SK-N-SH treated with all-trans-retinoic acid at 6 μM for 48 hours (cell line): ENCODE results near the gene PKP4.

Experiments used
- ATAC-seq: fragments of 200-7000 bp; cut with Tn5 transposase; 3 replicates; pipeline ENCODE4 v1.9.1; 2020; ENCODE audit warnings: mild to moderate bottlenecking, moderate library complexity
- ARNTL ChIP-seq: fragments of 450-650 bp; formaldehyde crosslinking; IDR thresholded peaks from 2 replicates; pipeline ENCODE4 v1.5.0; 2020; ENCODE audit warnings: low read depth, mild to moderate bottlenecking, moderate library complexity, borderline replicate concordance
- BACH2 ChIP-seq: fragments of 250-450 bp; sonication (Bioruptor Pico); IDR thresholded peaks from 2 replicates; pipeline ENCODE4 v1.9.0; 2021; ENCODE audit warnings: mild to moderate bottlenecking, borderline replicate concordance
- CSDC2 ChIP-seq: fragments of 250-450 bp; sonication (Bioruptor Pico); IDR thresholded peaks from 2 replicates; pipeline ENCODE4 v1.5.0; 2020; ENCODE audit warnings: mild to moderate bottlenecking, moderate library complexity
- ISL1 ChIP-seq: fragments of 250-450 bp; sonication (Bioruptor Pico); IDR thresholded peaks from 2 replicates; pipeline ENCODE4 v2.1.2; 2022; ENCODE audit warnings: mild to moderate bottlenecking, moderate library complexity
- OSR1 ChIP-seq: fragments of 250-450 bp; sonication (Bioruptor Pico); IDR thresholded peaks from 2 replicates; pipeline ENCODE4 v1.8.0; 2022; ENCODE audit warnings: moderate library complexity, mild to moderate bottlenecking, inconsistent platforms
- POU6F1 ChIP-seq: fragments of 250-450 bp; sonication (Bioruptor Pico); IDR thresholded peaks from 2 replicates; pipeline ENCODE4 v1.8.0; 2021; ENCODE audit warnings: low read depth, mild to moderate bottlenecking, moderate library complexity, borderline replicate concordance
- PPARA ChIP-seq: fragments of 250-450 bp; sonication (Bioruptor Pico); IDR thresholded peaks from 2 replicates; pipeline ENCODE4 v1.5.0; 2020; ENCODE audit warnings: mild to moderate bottlenecking, borderline replicate concordance
- RARB ChIP-seq: fragments of 250-450 bp; sonication (Bioruptor Pico); IDR thresholded peaks from 2 replicates; pipeline ENCODE4 v1.8.0; 2021; ENCODE audit warnings: mild to moderate bottlenecking, moderate library complexity
- SNAI2 ChIP-seq: fragments of 250-450 bp; sonication (Bioruptor Pico); IDR thresholded peaks from 2 replicates; pipeline ENCODE4 v1.5.0; 2020; ENCODE audit warnings: mild to moderate bottlenecking, moderate library complexity
- TCF4 ChIP-seq: fragments of 250-450 bp; sonication (Bioruptor Pico); IDR thresholded peaks from 2 replicates; pipeline ENCODE4 v1.8.0; 2021; ENCODE audit warnings: mild to moderate bottlenecking, moderate library complexity, borderline replicate concordance
- TOX ChIP-seq: fragments of 250-450 bp; sonication (Bioruptor Pico); IDR thresholded peaks from 2 replicates; pipeline ENCODE4 v1.8.0; 2021; ENCODE audit warnings: mild to moderate bottlenecking, moderate library complexity, borderline replicate concordance
- ZC3H10 ChIP-seq: fragments of 250-450 bp; sonication (Bioruptor Pico); IDR thresholded peaks from 2 replicates; pipeline ENCODE4 v1.5.1; 2021; ENCODE audit warnings: mild to moderate bottlenecking, moderate library complexity
- ZFP3 ChIP-seq: fragments of 250-450 bp; sonication (Bioruptor Pico); IDR thresholded peaks from 2 replicates; pipeline ENCODE4 v1.5.0; 2020; ENCODE audit warnings: mild to moderate bottlenecking, moderate library complexity
- ZFP30 ChIP-seq: fragments of 450-650 bp; formaldehyde crosslinking; IDR thresholded peaks from 2 replicates; pipeline ENCODE4 v1.5.0; 2022; ENCODE audit warnings: mild to moderate bottlenecking, moderate library complexity
- ZNF565 ChIP-seq: fragments of 450-650 bp; formaldehyde crosslinking; conservative IDR thresholded peaks from 2 replicates; pipeline ENCODE4 v1.5.0; 2020; ENCODE audit warnings: low read depth, mild to moderate bottlenecking, moderate library complexity
- TF ChIP-seq, protein P1 (sequence below): fragments of 250-450 bp; sonication (Bioruptor Pico); IDR thresholded peaks from 2 replicates; pipeline ENCODE4 v1.5.1; 2021; ENCODE audit warnings: mild to moderate bottlenecking, moderate library complexity
- TF ChIP-seq, protein P2 (sequence below): fragments of 250-450 bp; sonication (Bioruptor Pico); IDR thresholded peaks from 2 replicates; pipeline ENCODE4 v1.5.0; 2020; ENCODE audit warnings: mild to moderate bottlenecking, moderate library complexity
- TF ChIP-seq, protein P3 (sequence below): fragments of 250-450 bp; sonication (Bioruptor Pico); IDR thresholded peaks from 2 replicates; pipeline ENCODE4 v1.5.1; 2020; ENCODE audit warnings: low read depth, mild to moderate bottlenecking, moderate library complexity
- TF ChIP-seq, protein P4 (sequence below): fragments of 250-450 bp; sonication (Bioruptor Pico); IDR thresholded peaks from 2 replicates; pipeline ENCODE4 v1.8.0; 2020; ENCODE audit warnings: mild to moderate bottlenecking, moderate library complexity, borderline replicate concordance

Gene PKP4

GRCh38 chr2:158624961-158625360 lies 168.2 kb downstream of the PKP4 start:
- TF ChIP-seq, protein P1, sequence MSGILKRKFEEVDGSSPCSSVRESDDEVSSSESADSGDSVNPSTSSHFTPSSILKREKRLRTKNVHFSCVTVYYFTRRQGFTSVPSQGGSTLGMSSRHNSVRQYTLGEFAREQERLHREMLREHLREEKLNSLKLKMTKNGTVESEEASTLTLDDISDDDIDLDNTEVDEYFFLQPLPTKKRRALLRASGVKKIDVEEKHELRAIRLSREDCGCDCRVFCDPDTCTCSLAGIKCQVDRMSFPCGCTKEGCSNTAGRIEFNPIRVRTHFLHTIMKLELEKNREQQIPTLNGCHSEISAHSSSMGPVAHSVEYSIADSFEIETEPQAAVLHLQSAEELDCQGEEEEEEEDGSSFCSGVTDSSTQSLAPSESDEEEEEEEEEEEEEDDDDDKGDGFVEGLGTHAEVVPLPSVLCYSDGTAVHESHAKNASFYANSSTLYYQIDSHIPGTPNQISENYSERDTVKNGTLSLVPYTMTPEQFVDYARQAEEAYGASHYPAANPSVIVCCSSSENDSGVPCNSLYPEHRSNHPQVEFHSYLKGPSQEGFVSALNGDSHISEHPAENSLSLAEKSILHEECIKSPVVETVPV (CRISPR knock-in tag): no peak
- TF ChIP-seq BACH2 (CRISPR knock-in tag) (no peak), SNAI2 (CRISPR knock-in tag) (no peak), ZFP3 (CRISPR knock-in tag) (no peak), CSDC2 (CRISPR knock-in tag) (no peak), RARB (CRISPR knock-in tag) (no peak), ISL1 (CRISPR knock-in tag) (no peak), ZC3H10 (CRISPR knock-in tag) (no peak)
- TF ChIP-seq, protein P2, sequence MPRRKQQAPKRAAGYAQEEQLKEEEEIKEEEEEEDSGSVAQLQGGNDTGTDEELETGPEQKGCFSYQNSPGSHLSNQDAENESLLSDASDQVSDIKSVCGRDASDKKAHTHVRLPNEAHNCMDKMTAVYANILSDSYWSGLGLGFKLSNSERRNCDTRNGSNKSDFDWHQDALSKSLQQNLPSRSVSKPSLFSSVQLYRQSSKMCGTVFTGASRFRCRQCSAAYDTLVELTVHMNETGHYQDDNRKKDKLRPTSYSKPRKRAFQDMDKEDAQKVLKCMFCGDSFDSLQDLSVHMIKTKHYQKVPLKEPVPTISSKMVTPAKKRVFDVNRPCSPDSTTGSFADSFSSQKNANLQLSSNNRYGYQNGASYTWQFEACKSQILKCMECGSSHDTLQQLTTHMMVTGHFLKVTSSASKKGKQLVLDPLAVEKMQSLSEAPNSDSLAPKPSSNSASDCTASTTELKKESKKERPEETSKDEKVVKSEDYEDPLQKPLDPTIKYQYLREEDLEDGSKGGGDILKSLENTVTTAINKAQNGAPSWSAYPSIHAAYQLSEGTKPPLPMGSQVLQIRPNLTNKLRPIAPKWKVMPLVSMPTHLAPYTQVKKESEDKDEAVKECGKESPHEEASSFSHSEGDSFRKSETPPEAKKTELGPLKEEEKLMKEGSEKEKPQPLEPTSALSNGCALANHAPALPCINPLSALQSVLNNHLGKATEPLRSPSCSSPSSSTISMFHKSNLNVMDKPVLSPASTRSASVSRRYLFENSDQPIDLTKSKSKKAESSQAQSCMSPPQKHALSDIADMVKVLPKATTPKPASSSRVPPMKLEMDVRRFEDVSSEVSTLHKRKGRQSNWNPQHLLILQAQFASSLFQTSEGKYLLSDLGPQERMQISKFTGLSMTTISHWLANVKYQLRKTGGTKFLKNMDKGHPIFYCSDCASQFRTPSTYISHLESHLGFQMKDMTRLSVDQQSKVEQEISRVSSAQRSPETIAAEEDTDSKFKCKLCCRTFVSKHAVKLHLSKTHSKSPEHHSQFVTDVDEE: no peak
- TF ChIP-seq, protein P3, sequence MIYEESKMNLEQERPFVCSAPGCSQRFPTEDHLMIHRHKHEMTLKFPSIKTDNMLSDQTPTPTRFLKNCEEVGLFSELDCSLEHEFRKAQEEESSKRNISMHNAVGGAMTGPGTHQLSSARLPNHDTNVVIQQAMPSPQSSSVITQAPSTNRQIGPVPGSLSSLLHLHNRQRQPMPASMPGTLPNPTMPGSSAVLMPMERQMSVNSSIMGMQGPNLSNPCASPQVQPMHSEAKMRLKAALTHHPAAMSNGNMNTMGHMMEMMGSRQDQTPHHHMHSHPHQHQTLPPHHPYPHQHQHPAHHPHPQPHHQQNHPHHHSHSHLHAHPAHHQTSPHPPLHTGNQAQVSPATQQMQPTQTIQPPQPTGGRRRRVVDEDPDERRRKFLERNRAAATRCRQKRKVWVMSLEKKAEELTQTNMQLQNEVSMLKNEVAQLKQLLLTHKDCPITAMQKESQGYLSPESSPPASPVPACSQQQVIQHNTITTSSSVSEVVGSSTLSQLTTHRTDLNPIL: no peak
- ATAC-seq: no peak

DNA sequence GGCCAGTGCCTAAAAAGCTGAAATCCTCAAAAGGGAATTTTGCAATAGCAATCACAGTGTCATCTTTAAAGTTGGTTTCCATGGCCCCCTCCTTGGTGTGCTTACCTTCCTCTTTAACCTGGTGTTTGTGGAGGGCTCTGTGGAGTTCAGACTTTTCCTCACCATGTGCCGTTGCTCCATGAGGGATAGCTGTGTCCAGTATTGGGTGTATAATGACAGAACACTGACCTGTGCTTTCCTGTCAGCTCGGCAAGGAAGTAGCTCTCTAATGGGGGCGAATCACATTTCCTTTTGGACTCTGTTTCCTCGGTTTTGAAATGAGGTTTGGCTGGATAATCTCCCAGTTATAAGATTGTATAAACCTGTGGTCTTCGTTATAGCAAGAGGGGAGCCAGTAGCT lies 172.4 kb downstream of the PKP4 start:
- TF ChIP-seq TOX (CRISPR knock-in tag) (no peak), TCF4 (CRISPR knock-in tag) (no peak), POU6F1 (CRISPR knock-in tag) (no peak), OSR1 (CRISPR knock-in tag) (no peak), PPARA (CRISPR knock-in tag) (no peak)
- no peak for ATAC-seq

DNA sequence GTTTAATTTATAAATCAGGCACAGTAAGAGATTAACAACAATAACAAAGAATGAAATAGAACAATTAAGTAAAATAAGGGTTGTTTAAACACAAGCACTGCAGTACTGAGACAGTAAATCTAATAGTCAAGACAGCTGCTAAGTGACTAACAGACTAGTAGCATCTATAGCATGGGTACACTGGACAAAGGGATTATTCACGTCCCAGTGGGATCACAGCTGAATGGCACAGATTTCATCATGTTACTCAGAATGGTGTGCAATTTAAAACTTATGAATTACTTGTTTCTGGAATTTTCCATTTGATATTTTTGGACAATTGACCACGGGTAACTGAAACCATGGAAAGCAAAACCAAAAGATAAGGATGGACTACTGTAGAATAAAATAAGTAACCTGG lies 176.5 kb downstream of the PKP4 start:
- TF ChIP-seq, protein P4, sequence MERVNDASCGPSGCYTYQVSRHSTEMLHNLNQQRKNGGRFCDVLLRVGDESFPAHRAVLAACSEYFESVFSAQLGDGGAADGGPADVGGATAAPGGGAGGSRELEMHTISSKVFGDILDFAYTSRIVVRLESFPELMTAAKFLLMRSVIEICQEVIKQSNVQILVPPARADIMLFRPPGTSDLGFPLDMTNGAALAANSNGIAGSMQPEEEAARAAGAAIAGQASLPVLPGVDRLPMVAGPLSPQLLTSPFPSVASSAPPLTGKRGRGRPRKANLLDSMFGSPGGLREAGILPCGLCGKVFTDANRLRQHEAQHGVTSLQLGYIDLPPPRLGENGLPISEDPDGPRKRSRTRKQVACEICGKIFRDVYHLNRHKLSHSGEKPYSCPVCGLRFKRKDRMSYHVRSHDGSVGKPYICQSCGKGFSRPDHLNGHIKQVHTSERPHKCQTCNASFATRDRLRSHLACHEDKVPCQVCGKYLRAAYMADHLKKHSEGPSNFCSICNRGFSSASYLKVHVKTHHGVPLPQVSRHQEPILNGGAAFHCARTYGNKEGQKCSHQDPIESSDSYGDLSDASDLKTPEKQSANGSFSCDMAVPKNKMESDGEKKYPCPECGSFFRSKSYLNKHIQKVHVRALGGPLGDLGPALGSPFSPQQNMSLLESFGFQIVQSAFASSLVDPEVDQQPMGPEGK: no peak
- TF ChIP-seq PPARA (CRISPR knock-in tag): no peak
- no peak for TF ChIP-seq RARB (CRISPR knock-in tag)
- no peak for TF ChIP-seq ZNF565 (CRISPR knock-in tag)
- TF ChIP-seq ARNTL: no peak
- ATAC-seq: no peak

- TF ChIP-seq, protein P3: no peak
- TF ChIP-seq OSR1 (CRISPR knock-in tag): no peak
- TF ChIP-seq ZFP30: no peak
- ATAC-seq: no peak
These were observed 177.9 kb downstream of the PKP4 start for GRCh38 chr2:158634627-158635026.
